Astrocyte (in vitro differentiated cells and primary cell): Measurements from ENCODE around the gene HSD17B2. TPM values are rescaled to one million over a fixed set of nuclear protein-coding genes. Genes with fewer than 3 reads are reported as not detected.

ENCODE experiments used
- DNase-seq: peaks from one replicate; pipeline ENCODE4 v3.0.0-alpha.2; 2010; ENCODE audit warnings: low read depth
- FAIRE-seq: peaks from 2 replicates; lab custom pipeline; 2011; peaks lifted over from hg19 to GRCh38; lab: Jason Lieb, UNC
- H2AFZ ChIP-seq: 2 replicates; pipeline ENCODE4 v1.6.0; 2012; ENCODE audit warnings: low read depth, low read length, inconsistent platforms
- H3K27ac ChIP-seq: 2 replicates; pipeline ENCODE4 v1.5.1; 2011; ENCODE audit warnings: low read depth, low read length, inconsistent platforms
- H3K27me3 ChIP-seq: 2 replicates; pipeline ENCODE4 v1.6.0; 2011; ENCODE audit warnings: low read length, inconsistent platforms; ENCODE audit not compliant: insufficient read depth
- H3K36me3 ChIP-seq: 2 replicates; pipeline ENCODE4 v1.5.1; 2011; ENCODE audit warnings: low read length, inconsistent platforms; ENCODE audit not compliant: insufficient read depth
- H3K4me1 ChIP-seq: 2 replicates; pipeline ENCODE4 v1.5.1; 2011; ENCODE audit warnings: low read length, inconsistent platforms; ENCODE audit not compliant: insufficient read depth
- H3K4me2 ChIP-seq: 2 replicates; pipeline ENCODE4 v1.6.0; 2012; ENCODE audit warnings: low read length, inconsistent platforms
- H3K4me3 ChIP-seq: 2 replicates; pipeline ENCODE4 v1.5.1; 2011; ENCODE audit warnings: low read depth, mild to moderate bottlenecking, low read length, inconsistent platforms; ENCODE audit not compliant: insufficient read depth
- H3K79me2 ChIP-seq: 2 replicates; pipeline ENCODE4 v1.6.0; 2012; ENCODE audit warnings: mild to moderate bottlenecking, low read length, inconsistent platforms; ENCODE audit not compliant: insufficient read depth
- H3K9ac ChIP-seq: 2 replicates; pipeline ENCODE4 v1.6.0; 2012; ENCODE audit warnings: mild to moderate bottlenecking, low read length, inconsistent platforms
- H3K9me3 ChIP-seq: 2 replicates; pipeline ENCODE4 v1.5.1; 2012; ENCODE audit warnings: low read depth, mild to moderate bottlenecking, low read length, inconsistent platforms; ENCODE audit not compliant: insufficient read depth
- H4K20me1 ChIP-seq: 2 replicates; pipeline ENCODE4 v1.6.0; 2012; ENCODE audit warnings: low read length, inconsistent platforms; ENCODE audit not compliant: insufficient read depth
- H3K27ac Mint-ChIP-seq: one replicate; pipeline ENCODE4 v1.8.0; 2021; ENCODE audit warnings: mild to moderate bottlenecking, mixed read lengths; ENCODE audit not compliant: unreplicated experiment
- H3K27me3 Mint-ChIP-seq: one replicate; pipeline ENCODE4 v1.8.0; 2021; ENCODE audit warnings: low read depth, mixed read lengths; ENCODE audit not compliant: unreplicated experiment
- H3K36me3 Mint-ChIP-seq: one replicate; pipeline ENCODE4 v1.8.0; 2021; ENCODE audit warnings: low read depth, mixed read lengths; ENCODE audit not compliant: unreplicated experiment
- H3K4me1 Mint-ChIP-seq: one replicate; pipeline ENCODE4 v1.8.0; 2021; ENCODE audit warnings: low read depth, mixed read lengths; ENCODE audit not compliant: unreplicated experiment
- H3K4me3 Mint-ChIP-seq: one replicate; pipeline ENCODE4 v1.8.0; 2021; ENCODE audit warnings: mild to moderate bottlenecking, moderate library complexity, mixed read lengths; ENCODE audit not compliant: unreplicated experiment
- H3K9me3 Mint-ChIP-seq: one replicate; pipeline ENCODE4 v1.8.0; 2021; ENCODE audit warnings: mild to moderate bottlenecking, mixed read lengths; ENCODE audit not compliant: unreplicated experiment
- CTCF ChIP-seq: IDR thresholded peaks from 2 replicates; pipeline ENCODE4 v1.5.1; 2011; ENCODE audit warnings: low read depth, mild to moderate bottlenecking, inconsistent platforms, low read length, moderate library complexity; ENCODE audit not compliant: insufficient read depth
- EZH2 ChIP-seq: IDR thresholded peaks from 2 replicates; pipeline ENCODE4 v1.6.1; 2012; ENCODE audit warnings: mild to moderate bottlenecking, low read length, inconsistent platforms; ENCODE audit not compliant: insufficient read depth
- total RNA-seq: library from RNA; stranded (reverse); gene quantifications from 2 replicates; pipeline ENCODE4 v1.2.1, GENCODE V29; 2021

The HSD17B2 gene
- total RNA-seq, 1 donor from 2014 or later, result 0.20 TPM

- Mint-ChIP-seq H3K9me3 (no peaks in the 10 kb centered on the region), H3K4me3 (no peak overlapping the region), H3K4me1 (peaks cover 2% of the 10 kb centered on the region), H3K27me3 (peaks cover 7% of the 10 kb centered on the region), H3K36me3 (no peaks in the 10 kb centered on the region), H3K27ac (no peak overlapping the region)
- no peaks in the 10 kb centered on the region for H3K4me1 ChIP-seq
- no peak overlapping the region for H2AFZ ChIP-seq
- no peaks in the 10 kb centered on the region for H3K79me2 ChIP-seq
- no peaks in the 10 kb centered on the region for H4K20me1 ChIP-seq
- H3K9me3 ChIP-seq, result no peaks in the 10 kb centered on the region
- no peak for TF ChIP-seq EZH2
- TF ChIP-seq CTCF, result no peak
- H3K9ac ChIP-seq, result no peak overlapping the region
- H3K36me3 ChIP-seq, result no peaks in the 10 kb centered on the region
- no peak overlapping the region for H3K27ac ChIP-seq
- peaks cover 4% of the 10 kb centered on the region for H3K27me3 ChIP-seq
- no peak overlapping the region for H3K4me3 ChIP-seq
- FAIRE-seq (no peak), DNase-seq (no peak)
- no peak overlapping the region for H3K4me2 ChIP-seq
Measured at GRCh38 chr16:82113741-82114140, 78.7 kb downstream of the HSD17B2 start.

GRCh38 chr16:82116535-82116934, 81.5 kb downstream of the HSD17B2 start:
- Mint-ChIP-seq H3K4me3 (no peak overlapping the region), H3K27me3 (peaks cover 5% of the 10 kb centered on the region), H3K9me3 (no peaks in the 10 kb centered on the region), H3K4me1 (no peaks in the 10 kb centered on the region), H3K36me3 (no peaks in the 10 kb centered on the region), H3K27ac (no peak overlapping the region)
- FAIRE-seq (no peak), DNase-seq (peak; percentile 12)
- Histone ChIP-seq H3K9ac (no peak overlapping the region), H3K27ac (no peak overlapping the region), H2AFZ (no peak overlapping the region), H3K4me1 (no peaks in the 10 kb centered on the region), H3K36me3 (no peaks in the 10 kb centered on the region), H3K27me3 (no peaks in the 10 kb centered on the region), H4K20me1 (no peaks in the 10 kb centered on the region), H3K79me2 (no peaks in the 10 kb centered on the region), H3K4me2 (no peak overlapping the region), H3K4me3 (no peak overlapping the region), H3K9me3 (no peaks in the 10 kb centered on the region)
- TF ChIP-seq EZH2, result no peak
- no peak for TF ChIP-seq CTCF

GRCh38 chr16:82118749-82119148, 83.7 kb downstream of the HSD17B2 start:
- Mint-ChIP-seq H3K9me3 (no peaks in the 10 kb centered on the region), H3K27ac (no peak overlapping the region), H3K27me3 (no peaks in the 10 kb centered on the region), H3K4me3 (no peak overlapping the region), H3K4me1 (no peaks in the 10 kb centered on the region), H3K36me3 (no peaks in the 10 kb centered on the region)
- no peaks in the 10 kb centered on the region for H3K9me3 ChIP-seq
- FAIRE-seq (no peak), DNase-seq (no peak)
- no peak for TF ChIP-seq EZH2
- TF ChIP-seq CTCF, result no peak
- no peaks in the 10 kb centered on the region for H3K4me1 ChIP-seq
- no peak overlapping the region for H3K4me3 ChIP-seq
- no peaks in the 10 kb centered on the region for H3K27me3 ChIP-seq
- H3K4me2 ChIP-seq, result no peak overlapping the region
- H2AFZ ChIP-seq, result no peak overlapping the region
- H3K27ac ChIP-seq, result no peak overlapping the region
- H4K20me1 ChIP-seq, result no peaks in the 10 kb centered on the region
- H3K9ac ChIP-seq, result no peak overlapping the region
- H3K79me2 ChIP-seq, result no peaks in the 10 kb centered on the region
- no peaks in the 10 kb centered on the region for H3K36me3 ChIP-seq
